ENCODE results near the gene POU2F1.

POU2F1 gene

GRCh38 chr1:167429612-167430011 lies 208.9 kb downstream of the POU2F1 start:
- DNase-seq: no peak

GRCh38 chr1:167430134-167430848 lies 209.6 kb downstream of the POU2F1 start:
- no peak for DNase-seq

GRCh38 chr1:167430849-167431242 lies 210.2 kb downstream of the POU2F1 start:
- DNase-seq: no peak

GRCh38 chr1:167431261-167431908 lies 210.7 kb downstream of the POU2F1 start:
- no peak for DNase-seq

GRCh38 chr1:167431909-167432650 lies 211.4 kb downstream of the POU2F1 start:
- no peak for DNase-seq

- no peak for DNase-seq
Measured at GRCh38 chr1:167432780-167433179, 212.1 kb downstream of the POU2F1 start.

- no peak for DNase-seq
Measured at GRCh38 chr1:167433884-167434283, 213.2 kb downstream of the POU2F1 start.

- no peak for DNase-seq
Measured at GRCh38 chr1:167434306-167434705, 213.6 kb downstream of the POU2F1 start.

- no peak for DNase-seq
Measured at GRCh38 chr1:167435484-167435883, 214.8 kb downstream of the POU2F1 start.

GRCh38 chr1:167438171-167439138 lies 217.8 kb downstream of the POU2F1 start:
- no peak for DNase-seq

GRCh38 chr1:167439301-167439988 lies 218.8 kb downstream of the POU2F1 start:
- DNase-seq: peak; percentile 31

- DNase-seq: no peak
Measured at GRCh38 chr1:167440345-167440744, 219.7 kb downstream of the POU2F1 start.

GRCh38 chr1:167440776-167441175 lies 220.1 kb downstream of the POU2F1 start:
- DNase-seq: no peak

- DNase-seq: no peak
Measured at GRCh38 chr1:167441222-167441621, 220.5 kb downstream of the POU2F1 start.

- peak; percentile 52 for DNase-seq
Measured at GRCh38 chr1:167442142-167442848, 221.6 kb downstream of the POU2F1 start.

GRCh38 chr1:167442854-167443565 lies 222.3 kb downstream of the POU2F1 start:
- no peak for DNase-seq

GRCh38 chr1:167443757-167444156 lies 223.1 kb downstream of the POU2F1 start:
- no peak for DNase-seq

GRCh38 chr1:167446966-167447365 lies 226.3 kb downstream of the POU2F1 start:
- DNase-seq: no peak

- DNase-seq: no peak
Measured at GRCh38 chr1:167447521-167448136, 226.9 kb downstream of the POU2F1 start.

GRCh38 chr1:167450843-167451242 lies 230.2 kb downstream of the POU2F1 start:
- no peak for DNase-seq

All from NCI-H1436 (cell line).